OCI-LY3 (cell line): ENCODE measurements around the gene BTRC.

Source experiments
- H2AFZ ChIP-seq: fragments of 200-600, 300-600 bp; shearing (Covaris generic); 2 replicates; pipeline ENCODE4 v1.6.0; 2014; ENCODE audit warnings: antibody characterized with exemption, low read depth, low read length
- H3K27ac ChIP-seq: fragments of 200-600, 300-600 bp; sonication (generic); 2 replicates; pipeline ENCODE4 v1.5.1; 2014; ENCODE audit warnings: mild to moderate bottlenecking, low read length, moderate library complexity, mixed read lengths
- H3K27me3 ChIP-seq: fragments of 200-600, 300-600 bp; sonication (generic); 2 replicates; pipeline ENCODE4 v1.6.1; 2014; ENCODE audit warnings: low read depth, low read length, mixed read lengths
- H3K36me3 ChIP-seq: fragments of 200-600, 300-600 bp; sonication (generic); replicated peaks from 2 replicates; pipeline ENCODE3; 2014; ENCODE audit warnings: low read depth, low read length, mixed read lengths
- H3K4me1 ChIP-seq: fragments of 300-600, 200-600 bp; sonication (generic); 2 replicates; pipeline ENCODE4 v1.6.1; 2014; ENCODE audit warnings: low read length, mixed read lengths
- H3K4me2 ChIP-seq: fragments of 200-600, 300-600 bp; sonication (generic); 2 replicates; pipeline ENCODE4 v1.6.1; 2014; ENCODE audit warnings: low read length, mixed read lengths
- H3K4me3 ChIP-seq: fragments of 300-600, 200-600 bp; sonication (generic); 2 replicates; pipeline ENCODE4 v1.5.1; 2014; ENCODE audit warnings: antibody characterized with exemption, mild to moderate bottlenecking, low read length, moderate library complexity
- H3K79me2 ChIP-seq: fragments of 300-600, 200-600 bp; shearing (Covaris generic); 2 replicates; pipeline ENCODE4 v1.6.1; 2014; ENCODE audit warnings: mild to moderate bottlenecking, low read length, mixed read lengths
- H3K9ac ChIP-seq: fragments of 300-600, 200-600 bp; shearing (Covaris generic); 2 replicates; pipeline ENCODE4 v1.6.0; 2014; ENCODE audit warnings: mild to moderate bottlenecking, low read length, moderate library complexity
- H3K9me3 ChIP-seq: fragments of 200-600, 300-600 bp; shearing (Covaris generic); 2 replicates; pipeline ENCODE4 v1.6.1; 2014; ENCODE audit warnings: low read length, mixed read lengths; ENCODE audit not compliant: insufficient read depth
- H4K20me1 ChIP-seq: fragments of 200-600, 300-600 bp; sonication (generic); 2 replicates; pipeline ENCODE4 v1.6.1; 2016; ENCODE audit warnings: low read length, mixed read lengths; ENCODE audit not compliant: insufficient read depth
- EZH2phosphoT487 ChIP-seq: fragments of 200-600 bp; shearing (Covaris generic); IDR thresholded peaks from 2 replicates; pipeline ENCODE4 v1.6.1; 2018; ENCODE audit warnings: antibody characterized with exemption, mixed run types, low read depth
- TF ChIP-seq, protein P1 (sequence below): fragments of 200-600, 300-600 bp; sonication (generic); IDR thresholded peaks from 2 replicates; pipeline ENCODE4 v1.5.1; 2014; ENCODE audit warnings: antibody characterized with exemption, low read length, low read depth

BTRC gene

DNA sequence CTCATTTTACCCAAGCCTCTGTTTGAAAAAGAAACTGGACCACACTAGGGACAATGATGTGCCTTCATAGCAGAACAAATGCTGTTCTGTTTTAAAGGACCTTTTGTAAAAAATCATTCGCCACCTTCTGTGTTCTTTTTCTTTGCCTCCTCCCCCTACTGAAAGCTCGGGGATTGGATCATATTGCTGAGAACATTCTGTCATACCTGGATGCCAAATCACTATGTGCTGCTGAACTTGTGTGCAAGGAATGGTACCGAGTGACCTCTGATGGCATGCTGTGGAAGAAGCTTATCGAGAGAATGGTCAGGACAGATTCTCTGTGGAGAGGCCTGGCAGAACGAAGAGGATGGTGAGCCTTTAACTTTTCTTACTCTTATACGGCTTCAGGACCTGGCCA is 171.9 kb downstream of the BTRC start:
- Histone ChIP-seq H3K27me3 (no peaks in the 10 kb centered on the region), H3K9ac (no peak overlapping the region), H3K4me1 (peaks cover 7% of the 10 kb centered on the region), H3K4me2 (no peak overlapping the region), H4K20me1 (no peaks in the 10 kb centered on the region), H3K9me3 (no peaks in the 10 kb centered on the region), H3K27ac (no peak overlapping the region), H2AFZ (no peak overlapping the region), H3K79me2 (no peaks in the 10 kb centered on the region), H3K36me3 (no peaks in the 10 kb centered on the region), H3K4me3 (no peak overlapping the region)
- no peak for TF ChIP-seq EZH2phosphoT487
- TF ChIP-seq, protein P1, sequence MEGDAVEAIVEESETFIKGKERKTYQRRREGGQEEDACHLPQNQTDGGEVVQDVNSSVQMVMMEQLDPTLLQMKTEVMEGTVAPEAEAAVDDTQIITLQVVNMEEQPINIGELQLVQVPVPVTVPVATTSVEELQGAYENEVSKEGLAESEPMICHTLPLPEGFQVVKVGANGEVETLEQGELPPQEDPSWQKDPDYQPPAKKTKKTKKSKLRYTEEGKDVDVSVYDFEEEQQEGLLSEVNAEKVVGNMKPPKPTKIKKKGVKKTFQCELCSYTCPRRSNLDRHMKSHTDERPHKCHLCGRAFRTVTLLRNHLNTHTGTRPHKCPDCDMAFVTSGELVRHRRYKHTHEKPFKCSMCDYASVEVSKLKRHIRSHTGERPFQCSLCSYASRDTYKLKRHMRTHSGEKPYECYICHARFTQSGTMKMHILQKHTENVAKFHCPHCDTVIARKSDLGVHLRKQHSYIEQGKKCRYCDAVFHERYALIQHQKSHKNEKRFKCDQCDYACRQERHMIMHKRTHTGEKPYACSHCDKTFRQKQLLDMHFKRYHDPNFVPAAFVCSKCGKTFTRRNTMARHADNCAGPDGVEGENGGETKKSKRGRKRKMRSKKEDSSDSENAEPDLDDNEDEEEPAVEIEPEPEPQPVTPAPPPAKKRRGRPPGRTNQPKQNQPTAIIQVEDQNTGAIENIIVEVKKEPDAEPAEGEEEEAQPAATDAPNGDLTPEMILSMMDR: no peak

DNA sequence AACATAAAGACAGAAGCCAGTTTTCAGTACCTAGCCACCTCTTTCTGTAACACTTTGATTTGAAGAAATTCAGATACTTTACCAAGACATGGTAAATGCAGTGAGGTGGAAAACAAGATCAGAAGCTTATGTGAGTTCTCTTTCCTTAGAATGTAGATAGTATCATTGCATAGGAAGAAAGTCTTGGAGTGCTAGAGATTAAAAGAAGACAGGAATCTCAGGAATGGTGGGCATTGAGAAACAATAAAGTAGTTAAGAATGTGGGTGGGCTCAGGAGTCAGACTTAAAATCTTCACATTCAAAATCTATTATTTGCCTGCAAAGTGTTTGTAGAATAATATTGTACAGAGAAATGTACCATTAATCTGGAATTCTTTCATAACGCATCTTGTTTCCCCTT is 175.2 kb downstream of the BTRC start:
- no peak overlapping the region for H2AFZ ChIP-seq
- TF ChIP-seq EZH2phosphoT487: no peak
- TF ChIP-seq, protein P1: no peak
- no peaks in the 10 kb centered on the region for H3K9me3 ChIP-seq
- no peak overlapping the region for H3K27ac ChIP-seq
- no peaks in the 10 kb centered on the region for H3K79me2 ChIP-seq
- H3K4me1 ChIP-seq: peaks cover 7% of the 10 kb centered on the region
- no peaks in the 10 kb centered on the region for H3K36me3 ChIP-seq
- H3K4me2 ChIP-seq: no peak overlapping the region
- H3K4me3 ChIP-seq: no peak overlapping the region
- H3K9ac ChIP-seq: no peak overlapping the region
- H4K20me1 ChIP-seq: no peaks in the 10 kb centered on the region
- no peaks in the 10 kb centered on the region for H3K27me3 ChIP-seq

DNA sequence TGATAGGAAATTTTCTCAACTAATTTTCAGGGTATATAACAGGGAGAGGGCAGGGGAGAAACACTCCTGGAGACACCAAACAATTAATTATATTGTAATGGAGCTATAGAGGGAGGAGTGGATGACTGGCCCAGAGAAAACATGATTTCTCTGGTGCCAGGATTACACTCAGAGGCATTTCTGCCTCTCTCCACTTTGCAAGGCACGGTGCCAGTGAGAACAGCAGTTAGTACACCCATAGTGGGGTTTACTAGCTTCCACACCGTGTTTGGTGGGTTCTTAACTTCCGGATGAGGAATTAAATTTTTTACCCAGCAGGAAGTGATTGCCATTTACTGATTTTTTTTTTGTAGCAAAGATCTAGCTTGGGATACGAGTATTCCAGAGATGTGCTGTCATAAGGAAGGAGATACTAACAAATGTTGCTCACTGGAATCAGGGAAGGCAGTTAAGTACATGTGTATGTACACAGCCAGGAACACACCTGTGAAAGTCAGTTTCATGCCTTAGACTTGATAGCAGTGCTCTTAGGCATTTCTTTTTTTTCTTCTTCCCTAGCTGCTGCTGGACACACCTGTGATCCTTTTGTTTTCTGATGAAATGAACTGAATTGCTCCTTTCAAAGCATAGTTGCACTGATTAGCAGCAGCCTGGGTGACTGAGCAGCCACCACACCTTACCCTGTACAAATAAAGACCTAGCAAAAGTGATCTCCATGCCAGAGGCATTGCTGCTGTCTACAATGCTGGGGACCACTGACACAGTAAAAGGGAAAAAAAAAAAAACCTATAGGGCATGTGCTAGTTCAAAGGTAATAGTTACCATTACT is 176.0 kb downstream of the BTRC start:
- Histone ChIP-seq H3K27me3 (no peaks in the 10 kb centered on the region), H4K20me1 (no peaks in the 10 kb centered on the region), H3K9ac (no peak overlapping the region), H3K9me3 (no peaks in the 10 kb centered on the region), H3K27ac (no peak overlapping the region), H3K36me3 (no peaks in the 10 kb centered on the region), H3K79me2 (no peaks in the 10 kb centered on the region), H3K4me1 (peaks cover 7% of the 10 kb centered on the region), H3K4me2 (no peak overlapping the region), H3K4me3 (no peak overlapping the region), H2AFZ (no peak overlapping the region)
- TF ChIP-seq EZH2phosphoT487: no peak
- TF ChIP-seq, protein P1: no peak

DNA sequence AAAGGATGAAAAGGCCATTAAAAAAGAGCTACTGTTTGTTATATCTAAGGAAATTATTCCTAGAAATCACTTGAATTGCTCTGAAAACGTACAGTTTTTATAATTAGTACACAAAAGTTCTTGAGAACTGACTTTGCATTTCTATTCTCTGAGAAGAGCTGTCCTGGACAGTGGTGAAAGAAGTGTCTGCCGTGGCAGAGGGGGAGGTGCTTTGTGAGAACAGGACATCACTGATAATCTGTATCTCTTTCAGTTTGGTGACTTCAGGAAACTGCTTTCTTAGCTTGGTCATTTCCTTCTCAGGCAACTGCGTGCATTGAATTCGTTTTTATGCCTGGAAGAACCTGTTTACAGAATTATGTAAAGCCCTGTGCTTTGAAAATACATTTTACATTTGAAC is 182.0 kb downstream of the BTRC start:
- H3K4me3 ChIP-seq: no peak overlapping the region
- H3K79me2 ChIP-seq: no peaks in the 10 kb centered on the region
- no peaks in the 10 kb centered on the region for H3K36me3 ChIP-seq
- TF ChIP-seq, protein P1: no peak
- no peak for TF ChIP-seq EZH2phosphoT487
- no peak overlapping the region for H3K9ac ChIP-seq
- no peak overlapping the region for H3K27ac ChIP-seq
- no peaks in the 10 kb centered on the region for H3K4me1 ChIP-seq
- H2AFZ ChIP-seq: no peak overlapping the region
- H3K27me3 ChIP-seq: no peaks in the 10 kb centered on the region
- H3K4me2 ChIP-seq: no peak overlapping the region
- no peaks in the 10 kb centered on the region for H4K20me1 ChIP-seq
- H3K9me3 ChIP-seq: no peaks in the 10 kb centered on the region
